ENCODE data around the gene ARHGAP26. TPM values are rescaled to one million over a fixed set of nuclear protein-coding genes. Genes with fewer than 3 reads are reported as not detected.

Gene ARHGAP26
- total RNA-seq, 1 donor from 2014 or later = 8.9 TPM

DNA sequence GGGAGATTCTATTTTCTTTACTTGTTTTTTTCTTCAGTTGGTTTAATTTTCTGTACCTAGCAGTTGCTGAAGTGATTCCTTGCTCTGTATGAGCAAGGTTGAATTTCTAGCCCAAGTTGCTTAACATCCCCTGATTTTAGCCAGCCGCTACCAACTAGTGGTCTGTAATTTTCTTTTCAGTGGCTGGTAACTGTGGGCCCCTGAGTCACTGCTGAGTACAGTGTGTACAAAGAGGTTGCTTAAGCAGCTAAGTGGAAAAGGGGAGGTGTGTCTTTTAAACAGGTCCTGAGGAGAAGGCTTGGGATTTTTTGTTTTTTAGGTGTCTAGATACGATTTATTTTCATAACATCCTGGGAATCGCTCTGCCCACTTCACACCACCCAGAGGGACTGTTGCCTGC is 378.6 kb downstream of the ARHGAP26 start:
- TF ChIP-seq, protein P1, sequence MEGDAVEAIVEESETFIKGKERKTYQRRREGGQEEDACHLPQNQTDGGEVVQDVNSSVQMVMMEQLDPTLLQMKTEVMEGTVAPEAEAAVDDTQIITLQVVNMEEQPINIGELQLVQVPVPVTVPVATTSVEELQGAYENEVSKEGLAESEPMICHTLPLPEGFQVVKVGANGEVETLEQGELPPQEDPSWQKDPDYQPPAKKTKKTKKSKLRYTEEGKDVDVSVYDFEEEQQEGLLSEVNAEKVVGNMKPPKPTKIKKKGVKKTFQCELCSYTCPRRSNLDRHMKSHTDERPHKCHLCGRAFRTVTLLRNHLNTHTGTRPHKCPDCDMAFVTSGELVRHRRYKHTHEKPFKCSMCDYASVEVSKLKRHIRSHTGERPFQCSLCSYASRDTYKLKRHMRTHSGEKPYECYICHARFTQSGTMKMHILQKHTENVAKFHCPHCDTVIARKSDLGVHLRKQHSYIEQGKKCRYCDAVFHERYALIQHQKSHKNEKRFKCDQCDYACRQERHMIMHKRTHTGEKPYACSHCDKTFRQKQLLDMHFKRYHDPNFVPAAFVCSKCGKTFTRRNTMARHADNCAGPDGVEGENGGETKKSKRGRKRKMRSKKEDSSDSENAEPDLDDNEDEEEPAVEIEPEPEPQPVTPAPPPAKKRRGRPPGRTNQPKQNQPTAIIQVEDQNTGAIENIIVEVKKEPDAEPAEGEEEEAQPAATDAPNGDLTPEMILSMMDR (IDR thresholded peaks at IDR 0.05; ENCODE audit: unreplicated experiment) = no peak
- no peak overlapping the region for H3K27ac Mint-ChIP-seq
- no peak for DNase-seq (ENCODE audit: low spot score in 2 of 2, unreplicated experiment in 2 of 2)
- H3K9me3 Mint-ChIP-seq = no peaks in the 10 kb centered on the region
- no peak overlapping the region for H3K4me3 Mint-ChIP-seq
- no peaks in the 10 kb centered on the region for H3K27me3 Mint-ChIP-seq (ENCODE audit: low read depth)
- no peaks in the 10 kb centered on the region for H3K36me3 Mint-ChIP-seq
- H3K4me1 Mint-ChIP-seq = peaks cover 23% of the 10 kb centered on the region

DNA sequence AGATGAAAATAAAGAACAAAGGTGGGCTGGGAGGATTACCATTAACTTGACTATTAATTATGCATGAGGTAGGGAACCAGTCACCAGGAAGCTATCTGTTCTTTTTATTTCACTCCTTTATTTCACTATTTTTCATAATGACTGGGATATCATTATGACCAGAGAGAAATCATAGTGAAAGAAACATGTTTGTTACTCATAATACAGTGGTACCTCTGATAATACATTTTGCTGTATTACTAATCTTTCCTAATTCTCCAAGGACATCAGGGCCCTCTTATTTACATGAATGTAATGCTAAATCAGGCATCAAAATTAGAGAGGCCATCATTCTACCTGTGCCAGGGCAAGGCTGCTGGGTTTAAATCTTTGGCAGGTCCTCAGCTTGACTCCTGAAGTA is 379.6 kb downstream of the ARHGAP26 start:
- TF ChIP-seq, protein P1 (IDR thresholded peaks at IDR 0.05; ENCODE audit: unreplicated experiment) = no peak
- no peaks in the 10 kb centered on the region for H3K27me3 Mint-ChIP-seq (ENCODE audit: low read depth)
- DNase-seq (ENCODE audit: low spot score in 2 of 2, unreplicated experiment in 2 of 2) = no peak
- H3K27ac Mint-ChIP-seq = no peak overlapping the region
- H3K9me3 Mint-ChIP-seq = no peaks in the 10 kb centered on the region
- H3K4me3 Mint-ChIP-seq = no peak overlapping the region
- H3K4me1 Mint-ChIP-seq = peaks cover 23% of the 10 kb centered on the region
- no peaks in the 10 kb centered on the region for H3K36me3 Mint-ChIP-seq

DNA sequence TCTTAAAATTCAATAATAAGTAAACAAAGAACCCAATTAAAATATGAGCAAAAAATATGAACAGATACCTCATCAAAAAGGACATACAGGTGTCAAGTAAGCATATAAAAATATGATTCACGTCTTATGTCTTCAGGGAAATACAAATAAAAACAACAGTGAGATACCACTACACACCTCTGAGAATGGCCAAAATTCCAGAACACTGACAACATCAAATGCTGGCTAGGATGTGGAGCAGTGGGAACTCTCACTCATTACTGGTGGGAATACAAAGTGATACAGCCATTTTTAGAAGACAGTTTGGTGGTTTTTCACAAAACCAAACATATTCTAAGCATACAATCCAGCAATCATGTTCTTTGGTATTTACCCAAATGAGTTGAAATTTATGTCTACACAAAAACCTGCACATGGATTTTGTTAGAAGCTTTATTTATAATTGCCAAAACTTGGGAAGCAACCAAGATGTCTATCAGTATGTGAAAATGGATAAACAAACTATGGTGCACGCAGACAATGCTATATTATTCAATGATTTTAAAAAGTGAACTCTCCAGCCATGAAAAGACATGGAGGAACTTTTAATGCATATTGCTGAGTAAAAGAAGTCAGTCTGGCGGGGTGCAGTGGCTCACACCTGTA is 381.0 kb downstream of the ARHGAP26 start:
- Mint-ChIP-seq H3K4me1 (peaks cover 26% of the 10 kb centered on the region), H3K27me3 (ENCODE audit: low read depth) (no peaks in the 10 kb centered on the region), H3K4me3 (no peak overlapping the region), H3K27ac (no peak overlapping the region), H3K9me3 (no peaks in the 10 kb centered on the region), H3K36me3 (no peaks in the 10 kb centered on the region)
- DNase-seq (ENCODE audit: low spot score in 2 of 2, unreplicated experiment in 2 of 2) = no peak
- TF ChIP-seq, protein P1 (IDR thresholded peaks at IDR 0.05; ENCODE audit: unreplicated experiment) = no peak

DNA sequence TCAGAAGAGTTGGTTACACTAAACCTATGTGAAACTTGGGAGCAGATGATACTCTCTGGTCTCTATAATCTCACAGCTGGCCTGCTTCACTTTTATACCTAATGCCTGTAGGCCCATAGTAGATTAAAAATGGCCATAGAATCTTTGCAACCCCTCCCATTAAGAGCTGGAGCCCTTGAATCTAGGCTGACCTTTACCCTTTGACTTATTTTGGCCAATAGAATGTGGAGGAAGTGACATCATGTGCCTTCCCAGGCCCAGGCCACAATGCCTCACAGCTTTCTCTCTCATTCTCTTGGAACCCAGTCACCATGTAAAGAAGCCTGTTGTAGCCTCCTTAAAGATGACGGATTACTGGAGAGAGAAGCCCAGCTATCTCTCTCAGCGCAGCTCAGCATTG is 382.3 kb downstream of the ARHGAP26 start:
- DNase-seq (ENCODE audit: low spot score in 2 of 2, unreplicated experiment in 2 of 2) = no peak
- H3K36me3 Mint-ChIP-seq = no peaks in the 10 kb centered on the region
- no peak overlapping the region for H3K4me3 Mint-ChIP-seq
- H3K4me1 Mint-ChIP-seq = peaks cover 24% of the 10 kb centered on the region
- no peaks in the 10 kb centered on the region for H3K27me3 Mint-ChIP-seq (ENCODE audit: low read depth)
- TF ChIP-seq, protein P1 (IDR thresholded peaks at IDR 0.05; ENCODE audit: unreplicated experiment) = no peak
- no peak overlapping the region for H3K27ac Mint-ChIP-seq
- H3K9me3 Mint-ChIP-seq = no peaks in the 10 kb centered on the region

DNA sequence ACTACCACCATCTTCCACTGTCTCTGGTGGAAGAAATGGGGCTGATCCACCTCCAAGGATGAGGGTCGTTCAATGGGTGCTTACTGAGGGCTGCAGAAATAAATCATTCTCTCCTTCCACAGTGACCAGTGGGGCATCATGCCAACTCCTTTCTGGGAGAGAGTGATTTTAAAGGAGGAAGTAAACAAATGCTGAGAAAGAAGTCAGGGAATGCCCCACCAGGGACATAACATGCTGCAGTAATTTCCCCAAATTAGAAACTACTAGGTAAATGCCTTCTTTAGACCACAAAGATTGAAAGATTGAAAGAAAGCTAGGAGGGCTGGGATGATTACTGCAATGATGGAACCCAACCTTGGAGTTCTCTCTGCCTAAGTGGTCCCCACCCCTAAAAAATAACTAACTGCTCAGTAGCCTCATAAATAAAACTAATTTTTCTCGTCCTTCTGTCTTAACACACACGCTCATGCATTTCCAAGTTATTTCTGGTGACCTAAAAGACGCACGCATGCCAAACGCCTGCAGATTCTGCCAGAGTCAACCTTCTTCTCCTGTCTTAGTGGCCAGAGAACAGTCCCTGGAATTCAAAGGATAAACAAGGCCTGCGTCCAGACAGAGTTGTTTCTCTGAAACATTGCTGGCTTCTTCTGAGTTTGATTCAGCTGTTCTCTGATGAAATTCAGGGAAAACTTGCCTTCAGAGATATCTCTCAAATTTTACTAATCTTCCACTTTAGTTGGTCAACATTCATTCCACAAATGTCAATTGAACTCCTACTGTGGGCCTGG is 383.3 kb downstream of the ARHGAP26 start:
- Mint-ChIP-seq H3K36me3 (no peaks in the 10 kb centered on the region), H3K4me1 (peaks cover 14% of the 10 kb centered on the region), H3K4me3 (no peak overlapping the region), H3K27ac (no peak overlapping the region), H3K9me3 (no peaks in the 10 kb centered on the region), H3K27me3 (ENCODE audit: low read depth) (no peaks in the 10 kb centered on the region)
- no peak for DNase-seq (ENCODE audit: low spot score in 2 of 2, unreplicated experiment in 2 of 2)
- TF ChIP-seq, protein P1 (IDR thresholded peaks at IDR 0.05; ENCODE audit: unreplicated experiment) = no peak

All from mesothelial cell of epicardium (in vitro differentiated cells).